Activated CD8-positive, alpha-beta memory T cell treated with anti-CD3 and anti-CD28 coated beads for 24 hours (primary cell): ENCODE results near the gene ARHGEF1.

Source experiments
- DNase-seq: peaks from one replicate; pipeline ENCODE4 v3.0.0-alpha.2; 2020

ARHGEF1 gene

DNA sequence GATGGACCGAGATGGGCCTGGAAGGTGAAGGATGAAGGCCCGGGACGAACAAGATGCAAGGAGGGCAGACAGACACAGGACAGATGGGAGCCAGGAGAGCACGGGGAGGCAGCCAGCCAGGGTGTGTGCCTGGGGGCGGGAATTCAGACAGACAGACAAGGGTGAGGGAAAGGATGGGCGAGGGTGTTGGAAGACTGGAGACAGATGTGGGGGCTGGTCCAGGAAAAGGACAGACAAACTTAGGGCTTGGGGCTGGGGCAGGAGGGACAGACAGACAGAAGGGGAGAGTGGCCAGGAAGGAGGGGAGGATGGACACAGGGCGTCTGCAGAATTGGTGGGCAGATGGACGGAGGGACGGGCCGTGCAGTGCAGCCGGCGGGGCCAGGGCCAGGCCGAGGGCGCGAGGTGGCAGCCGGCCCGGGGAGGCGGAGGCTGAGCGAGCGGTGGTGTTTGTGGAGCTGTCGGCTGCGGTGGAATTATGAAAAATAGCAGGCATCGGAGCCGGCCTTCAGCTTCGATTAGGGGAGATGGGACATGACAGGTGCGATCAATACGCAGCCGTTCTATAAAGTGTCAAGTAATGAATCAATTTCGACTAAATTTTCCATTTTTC is 49.8 kb downstream of the ARHGEF1 start:
- no peak for DNase-seq

DNA sequence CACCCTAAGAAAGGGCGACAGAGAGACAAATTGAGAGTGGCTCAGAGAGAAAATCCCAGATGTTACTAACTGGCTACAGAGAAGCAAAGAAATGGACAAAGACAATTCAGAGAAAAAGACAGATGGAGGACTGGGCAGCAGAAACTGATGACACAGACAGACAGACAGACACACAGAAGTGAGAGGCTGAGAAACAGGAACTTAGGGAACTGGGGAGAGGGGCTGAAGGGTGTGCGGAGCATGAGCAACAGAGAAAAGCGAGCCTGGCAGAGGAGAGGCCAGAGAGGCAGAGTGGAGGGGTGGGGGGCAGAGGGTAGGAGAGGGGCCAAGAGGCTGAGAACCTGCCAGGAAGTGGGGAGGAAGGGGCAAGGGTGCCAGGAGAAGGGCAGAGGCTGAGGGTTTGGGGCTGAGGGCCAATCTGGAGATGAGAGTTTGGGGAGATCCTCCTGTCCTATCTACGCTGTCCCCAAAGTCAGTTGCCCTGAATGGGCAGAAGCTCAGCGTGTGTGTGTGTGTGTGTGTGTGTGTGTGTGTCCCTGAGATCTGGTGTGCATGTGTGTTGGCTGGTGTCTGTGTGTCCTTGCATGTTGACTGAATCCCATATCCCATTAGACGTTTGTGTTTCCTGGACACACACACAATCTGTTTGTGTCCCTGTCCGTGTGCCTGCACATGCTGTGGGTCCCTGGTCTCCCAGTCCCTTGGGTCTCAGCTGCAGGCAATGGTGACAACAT is 50.9 kb downstream of the ARHGEF1 start:
- no peak for DNase-seq

- DNase-seq, result peak; percentile 92
Observed at GRCh38 chr19:41934849-41935374, 51.9 kb downstream of the ARHGEF1 start.

GRCh38 chr19:41935760-41936415 is 52.9 kb downstream of the ARHGEF1 start:
- DNase-seq, result no peak

- DNase-seq, result no peak
Observed at GRCh38 chr19:41936416-41936850, 53.4 kb downstream of the ARHGEF1 start.

DNA sequence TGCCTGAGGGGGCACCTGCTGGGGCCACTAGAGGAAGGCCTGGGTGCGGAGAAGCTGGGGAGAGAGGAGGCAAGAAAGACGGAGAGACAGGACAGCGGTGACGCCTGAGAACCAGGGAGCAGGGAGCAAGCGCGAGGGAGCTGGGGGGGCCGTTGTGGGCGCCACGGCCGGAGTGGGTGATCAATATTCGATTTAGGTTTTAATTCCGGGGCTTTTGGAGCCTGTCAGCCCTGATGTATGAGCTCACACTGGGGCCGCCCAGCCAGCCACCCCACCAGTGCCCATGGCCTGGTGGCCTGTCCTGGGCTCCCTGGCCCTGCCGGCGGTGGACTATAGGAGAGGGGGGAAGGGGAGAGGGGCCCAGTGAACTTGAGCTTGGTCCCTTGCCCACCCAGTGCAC is 54.0 kb downstream of the ARHGEF1 start:
- DNase-seq, result no peak

DNA sequence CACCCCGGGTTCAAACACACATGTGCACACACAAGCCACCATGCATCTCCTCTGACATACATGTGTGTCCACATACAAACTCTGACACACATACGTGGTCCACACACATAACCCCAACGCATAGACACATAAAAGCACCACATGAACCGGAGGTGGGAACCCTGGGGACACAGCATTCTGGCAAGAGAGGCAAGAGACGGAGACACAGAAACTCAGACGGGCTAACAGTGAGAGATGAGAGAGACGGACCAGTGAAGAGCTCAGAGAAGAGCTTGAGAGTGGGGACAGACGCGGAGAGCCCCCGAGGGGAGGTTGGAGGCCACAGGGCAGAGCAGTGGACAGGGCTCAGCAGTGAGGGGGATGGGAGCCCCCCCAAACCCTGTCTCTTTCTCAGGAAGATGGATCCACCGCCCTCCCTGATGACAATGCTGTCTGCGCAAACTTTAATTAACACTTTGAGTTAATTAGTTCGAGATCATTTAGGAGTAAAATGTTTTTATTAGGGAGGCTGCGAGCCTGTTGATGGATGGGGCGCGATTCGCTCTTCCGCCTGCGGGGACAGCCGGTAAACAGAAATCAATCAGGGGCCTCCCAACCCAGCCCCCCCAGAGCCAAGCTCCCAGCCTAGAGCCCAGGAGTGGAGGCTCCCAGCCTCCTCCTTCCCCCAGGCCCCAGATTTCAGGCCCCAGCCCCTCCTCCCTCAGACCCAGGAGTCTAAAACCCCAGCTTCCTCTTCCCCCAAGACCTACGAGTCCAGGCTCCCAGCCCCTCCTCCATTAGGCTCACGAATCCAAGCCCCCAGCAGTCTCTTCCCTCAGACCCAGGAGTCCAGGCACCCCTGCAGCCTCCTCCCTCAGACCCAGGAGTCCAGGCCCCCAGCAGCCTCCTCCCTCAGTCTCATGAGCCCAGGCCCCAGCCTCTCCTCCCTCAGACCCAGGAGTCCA is 54.8 kb downstream of the ARHGEF1 start:
- DNase-seq, result peak; percentile 56

- peak; percentile 55 for DNase-seq
Observed at GRCh38 chr19:41939209-41939608, 56.2 kb downstream of the ARHGEF1 start.

DNA sequence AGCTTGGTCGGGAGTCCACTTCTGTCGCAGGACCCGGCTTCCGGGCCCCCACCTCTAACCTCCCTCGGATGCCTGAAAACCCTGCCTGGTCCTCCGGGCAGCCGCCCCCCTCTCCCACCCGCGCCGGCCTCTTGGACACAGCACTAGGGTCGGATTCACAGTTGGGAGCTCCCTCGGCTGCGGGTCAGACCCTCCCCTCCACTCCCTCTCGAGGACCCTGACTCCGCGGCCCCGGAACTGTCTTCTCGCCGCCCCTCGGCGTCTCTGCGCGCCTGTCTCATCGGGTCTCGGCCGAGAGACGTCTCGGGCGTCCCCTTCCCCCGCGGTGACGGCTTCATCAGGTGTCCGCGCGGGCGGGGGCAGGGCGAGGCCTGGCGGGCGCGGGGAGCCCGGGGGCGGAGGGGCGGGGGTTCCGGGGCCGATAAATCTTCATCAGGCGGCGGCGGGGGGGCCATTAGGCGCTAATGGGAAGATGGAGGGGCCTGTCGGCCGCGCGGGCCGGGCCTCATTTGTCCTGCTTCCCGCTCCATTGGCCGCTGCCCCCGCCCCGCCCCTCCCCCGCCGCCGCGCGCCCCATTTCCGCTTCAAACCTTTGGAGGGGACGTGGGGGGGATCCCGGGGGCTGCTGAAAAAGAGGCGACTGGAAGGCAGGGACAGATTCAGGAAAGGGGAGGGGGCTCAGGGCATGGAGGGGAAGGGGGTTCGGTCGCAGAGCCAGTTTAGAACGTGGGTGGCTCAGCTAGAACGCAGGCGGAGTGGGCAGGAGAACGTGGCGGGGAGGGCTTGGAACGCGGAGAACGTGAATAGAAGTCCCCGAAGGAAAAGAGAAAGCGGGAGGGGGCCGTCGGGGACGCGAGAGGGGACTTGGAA is 57.1 kb downstream of the ARHGEF1 start:
- DNase-seq, result peak; percentile 81

DNA sequence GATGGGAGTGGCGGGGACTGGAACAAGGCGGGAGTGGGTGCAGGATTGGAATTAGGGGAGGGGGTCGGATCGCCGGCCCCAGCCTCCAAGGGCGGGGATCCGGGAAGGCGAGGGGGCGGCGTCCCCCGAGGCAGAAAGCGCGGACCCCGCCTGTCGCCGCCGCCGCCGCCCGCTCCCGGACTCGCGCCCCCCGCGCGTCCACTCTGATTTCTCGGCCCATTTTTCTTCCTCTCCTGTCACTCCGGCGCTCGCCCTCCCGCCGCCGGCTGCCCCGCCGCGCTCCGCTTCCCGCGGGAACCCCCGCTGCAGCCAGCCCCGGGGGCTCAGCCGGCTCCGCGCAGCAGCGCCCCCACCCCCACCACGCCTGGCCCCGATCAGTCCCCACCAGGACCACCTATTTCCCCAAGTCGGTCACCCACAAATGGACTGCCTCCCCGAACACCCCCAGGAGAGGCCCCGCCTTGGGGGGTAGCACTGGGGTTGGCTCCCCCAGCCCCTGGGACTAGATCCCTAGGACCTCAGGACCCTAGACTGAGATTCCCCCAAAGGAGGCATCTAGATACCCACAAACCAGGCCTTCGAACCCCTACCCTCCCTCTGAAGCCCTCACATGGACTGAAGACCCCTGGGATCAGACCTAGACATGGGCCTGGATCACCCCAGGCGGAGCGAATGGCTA is 57.9 kb downstream of the ARHGEF1 start:
- DNase-seq, result no peak

- DNase-seq, result no peak
Observed at GRCh38 chr19:41941410-41942202, 58.6 kb downstream of the ARHGEF1 start.

DNA sequence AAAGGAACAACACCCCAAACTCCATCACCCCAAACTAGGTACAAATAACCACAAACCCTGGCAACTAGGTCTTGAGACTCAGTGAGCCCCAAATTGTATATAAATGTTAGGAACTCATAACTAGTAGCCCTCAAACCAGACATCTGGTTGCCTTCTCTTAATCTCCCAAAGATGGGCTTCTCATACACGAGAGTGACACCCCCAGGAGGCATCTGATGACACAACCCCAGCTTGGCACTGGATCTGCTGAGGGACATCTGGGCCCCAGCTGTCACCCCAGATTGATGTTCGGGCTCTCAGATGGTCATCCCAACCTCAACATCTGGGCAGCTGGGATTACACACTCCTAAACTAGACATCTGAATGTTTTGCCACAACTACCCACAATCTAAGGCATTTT is 61.4 kb downstream of the ARHGEF1 start:
- no peak for DNase-seq

DNA sequence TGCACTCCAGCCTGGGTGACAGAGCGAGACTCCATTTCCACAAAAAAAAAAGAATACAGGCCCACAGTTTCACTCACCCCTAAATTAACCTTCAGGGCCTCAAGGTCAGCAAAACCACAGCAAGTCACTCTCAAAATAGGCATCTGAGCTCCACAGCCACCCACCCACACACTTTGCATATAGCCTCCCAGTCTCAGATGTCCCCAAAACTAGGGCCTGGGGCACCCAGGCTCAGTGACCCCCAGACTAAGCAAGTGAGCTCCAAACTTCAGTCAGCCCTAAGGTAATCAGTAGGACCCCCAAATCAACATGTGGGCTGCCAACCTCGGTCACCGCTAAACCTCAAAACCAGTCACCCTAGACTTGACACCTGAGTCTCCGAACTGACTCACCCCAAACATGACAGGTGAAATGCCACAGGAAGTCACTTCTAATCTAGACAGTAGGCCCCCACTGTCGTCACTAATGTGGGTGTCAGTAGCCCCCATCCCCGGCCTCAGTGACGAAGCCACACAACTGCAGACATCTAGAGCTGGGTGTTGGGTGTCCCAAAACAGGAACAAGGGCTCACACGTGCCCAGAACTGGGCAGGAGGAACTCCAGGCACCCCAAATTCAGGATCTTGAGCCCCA is 62.3 kb downstream of the ARHGEF1 start:
- peak; percentile 90 for DNase-seq

DNA sequence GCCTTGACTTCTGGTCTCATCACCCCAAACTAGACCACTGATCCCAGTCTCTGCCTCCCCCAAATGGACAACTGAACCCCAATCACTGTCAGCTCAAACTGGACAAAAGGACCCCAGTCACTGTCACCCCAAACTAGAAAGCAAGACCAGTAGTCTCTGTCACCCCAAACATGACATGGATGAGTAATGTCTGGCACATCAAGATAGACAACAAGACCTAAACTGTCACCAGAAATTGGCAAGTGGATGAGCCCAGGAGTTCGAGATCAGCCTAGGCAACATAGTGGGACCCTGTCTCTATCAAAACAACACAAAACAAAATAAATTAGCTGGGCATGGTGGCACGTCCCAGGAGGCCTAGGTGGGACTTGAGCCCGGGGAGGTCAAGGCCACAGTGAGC is 64.1 kb downstream of the ARHGEF1 start:
- no peak for DNase-seq

GRCh38 chr19:41951686-41952172 is 68.7 kb downstream of the ARHGEF1 start:
- peak; percentile 99 for DNase-seq

- DNase-seq, result no peak
Observed at GRCh38 chr19:41955521-41955920, 72.5 kb downstream of the ARHGEF1 start.

DNA sequence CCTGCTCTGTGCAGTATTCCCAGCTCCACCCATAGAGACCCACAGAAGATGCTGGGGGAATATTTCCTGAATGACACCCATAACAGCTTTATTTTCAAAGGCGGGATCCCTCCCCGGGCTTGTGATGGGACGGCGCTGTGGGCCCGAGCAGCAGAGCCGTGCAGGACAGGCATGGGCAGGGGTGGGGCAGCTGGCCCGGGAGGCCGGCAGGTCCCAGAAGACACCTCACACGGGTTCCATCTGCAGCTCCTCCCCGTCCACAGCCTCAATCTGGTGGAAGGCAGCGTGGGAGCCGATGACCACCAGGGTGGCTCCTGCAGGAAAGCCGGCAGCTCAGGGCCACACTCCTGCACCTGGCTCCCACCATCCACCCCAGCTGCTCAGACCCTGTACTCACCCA is 73.6 kb downstream of the ARHGEF1 start:
- no peak for DNase-seq
